Gastrocnemius medialis (tissue), 4 donors: ENCODE data around the gene SPATA31D3. TPM values are rescaled to one million over a fixed set of nuclear protein-coding genes. Genes with fewer than 3 reads are reported as not detected.
"Not testable (repeated sequence)": the region's sequence is repeated elsewhere in the genome, so short reads cannot be mapped to it uniquely, and the experiment has no call there.

Source experiments
- ATAC-seq, 2 donors: fragments of 150-250 bp; one replicate each; pipeline ENCODE4 v1.9.1; 2016
- DNase-seq, 2 donors: peaks; one replicate each; pipeline ENCODE4 v3.0.0-alpha.2; 2019
- H3K27ac ChIP-seq, 4 donors: fragments of 200-600 bp; sonication (generic); 1 replicate in 1 of 4; 2 replicates in 3 of 4; pipeline ENCODE4 v1.5.1; 2016 to 2018; ENCODE audit warnings: mild to moderate bottlenecking in 2 of 4, moderate library complexity in 1 of 4
- H3K27me3 ChIP-seq, 3 donors: fragments of 200-600 bp; sonication (generic) in 2 of 3; 1 replicate in 1 of 3; 2 replicates in 2 of 3; pipeline versions ENCODE4 v1.5.1 to v1.6.0; 2016 to 2019; ENCODE audit warnings: mild to moderate bottlenecking in 1 of 3, moderate library complexity in 1 of 3
- H3K36me3 ChIP-seq, 2 donors: fragments of 200-600 bp; sonication (generic) in 1 of 2; one replicate each; pipeline ENCODE4 v1.5.1; 2017 to 2018
- H3K4me1 ChIP-seq, 2 donors: fragments of 200-600 bp; sonication (generic) in 1 of 2; one replicate each; pipeline ENCODE4 v1.5.1; 2016 to 2017; ENCODE audit warnings: mild to moderate bottlenecking in 2 of 2
- H3K4me3 ChIP-seq, 4 donors: fragments of 200-600 bp; sonication (generic) in 3 of 4; 1 replicate in 1 of 4; 2 replicates in 3 of 4; pipeline ENCODE4 v1.5.1; 2016 to 2019; ENCODE audit warnings: mild to moderate bottlenecking in 2 of 4
- H3K9me3 ChIP-seq, 3 donors: fragments of 200-600 bp; sonication (generic) in 2 of 3; 1 replicate in 1 of 3; 2 replicates in 2 of 3; pipeline ENCODE4 v1.5.1; 2016 to 2019
- CTCF ChIP-seq, 5 experiments: fragments of 450-650 bp in 3 of 5; fragments of 200-600 bp in 2 of 5; sonication (generic) in 2 of 5; IDR thresholded peaks in 4 of 5; conservative IDR thresholded peaks in 1 of 5; 1 replicate in 4 of 5; 2 replicates in 1 of 5; pipeline ENCODE4 v1.5.1; 2016 to 2019; ENCODE audit warnings: antibody characterized with exemption in 5 of 5, mild to moderate bottlenecking in 3 of 5, moderate library complexity in 3 of 5
- POLR2A ChIP-seq, 2 donors: fragments of 450-650 bp; IDR thresholded peaks; one replicate each; pipeline ENCODE4 v1.6.1; 2017; ENCODE audit warnings: antibody characterized with exemption in 2 of 2, mild to moderate bottlenecking in 2 of 2, moderate library complexity in 2 of 2
- in situ Hi-C, 4 donors: fragments of 200-750 bp; cut with MboI; loops; one replicate each; pipeline versions ENCODE4 v1.15.0 to v1.8.0; 2017; ENCODE audit warnings: low sequenced_read_pairs in 4 of 4
- intact Hi-C: fragments of 100-400 bp; cut with DNase I; formaldehyde crosslinking; loops from one replicate; pipeline ENCODE4 v1.15.1; 2023; ENCODE audit warnings: low total_unique reads
- total RNA-seq, 4 donors: library from RNA; depleted of rRNA; stranded (reverse); fragments of >200 nt; gene quantifications; one replicate each; pipeline versions ENCODE4 v1.1.0 to v1.2.3, GENCODE V29; 2016

Gene SPATA31D3
- not detected for total RNA-seq

DNA sequence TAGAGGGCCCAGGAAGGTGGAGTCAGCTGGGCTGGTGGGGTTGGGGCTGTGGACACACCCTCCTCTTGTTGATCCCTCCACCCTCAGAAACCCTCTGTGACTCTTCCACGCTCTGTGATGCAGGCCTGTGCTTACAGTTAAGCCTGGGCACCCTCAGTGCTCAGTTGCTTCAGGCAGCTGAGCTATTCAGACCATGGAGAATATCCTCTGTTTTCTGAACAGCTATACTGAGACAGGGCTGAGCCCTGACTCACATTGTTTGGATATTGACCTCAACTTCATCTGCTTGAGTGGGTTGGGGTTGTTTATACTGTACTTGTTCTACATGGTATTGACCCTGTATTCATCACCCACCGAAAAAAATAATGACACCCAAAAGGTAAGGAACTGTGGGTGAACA is at the start of gene SPATA31D3:
SPATA31D3 (plus strand) TSS at position 108 of the 400 bp plus-strand sequence; CDS start at position 194, 86 bp downstream.
- H3K36me3 ChIP-seq, in situ Hi-C loops, H3K27me3 ChIP-seq, H3K4me1 ChIP-seq, DNase-seq, ATAC-seq, H3K27ac ChIP-seq, intact Hi-C loops, H3K9me3 ChIP-seq, H3K4me3 ChIP-seq: not testable (repeated sequence)

- H3K27ac ChIP-seq, result no peak overlapping the region
- ATAC-seq (no peak), DNase-seq (no peak)
- in situ Hi-C loops, result loop anchor here in 1 of 4 donors (25.0 kb wide), 1 partner anchor 718 kb away; no protein-coding TSS in a partner anchor
- intact Hi-C loops, result no loop called here
- no peaks in the 10 kb centered on the region for H3K36me3 ChIP-seq
- H3K27me3 ChIP-seq, result no peaks in the 10 kb centered on the region
- no peak overlapping the region for H3K4me3 ChIP-seq
- TF ChIP-seq CTCF (IDR thresholded peaks at IDR 0.05 in 4 of 5, conservative IDR thresholded peaks at IDR 0.05 in 1 of 5) (no peak), POLR2A (IDR thresholded peaks at IDR 0.05) (no peak)
- H3K9me3 ChIP-seq, result no peaks in the 10 kb centered on the region
- no peaks in the 10 kb centered on the region for H3K4me1 ChIP-seq
These were observed 49.4 kb upstream of the SPATA31D3 start for GRCh38 chr9:81893929-81894328.

DNA sequence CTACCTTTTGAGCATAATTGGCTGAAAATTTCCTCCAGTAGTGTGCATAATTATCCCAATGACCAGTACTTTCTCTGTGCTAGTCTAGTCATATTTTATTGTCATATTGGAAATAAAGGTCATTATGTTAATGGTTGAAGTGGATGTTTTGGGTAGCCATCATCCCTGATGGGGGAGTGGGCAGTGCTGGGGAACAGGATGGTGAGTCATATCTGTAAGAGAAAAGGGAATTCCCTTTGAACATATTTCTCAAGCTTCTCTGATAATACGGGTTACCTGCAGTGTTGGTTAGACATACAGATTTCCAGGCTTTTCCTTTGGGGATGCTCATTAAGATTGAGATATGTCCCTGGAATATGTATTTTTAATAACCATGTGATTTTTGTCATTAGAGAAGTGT is 48.4 kb upstream of the SPATA31D3 start:
- no peaks in the 10 kb centered on the region for H3K4me1 ChIP-seq
- H3K27ac ChIP-seq, result no peak overlapping the region
- no peak for ATAC-seq
- no peaks in the 10 kb centered on the region for H3K27me3 ChIP-seq
- no peak for DNase-seq
- no peaks in the 10 kb centered on the region for H3K9me3 ChIP-seq
- no peak overlapping the region for H3K4me3 ChIP-seq
- no peaks in the 10 kb centered on the region for H3K36me3 ChIP-seq
- in situ Hi-C loops, result loop anchor here in 1 of 4 donors (25.0 kb wide), 1 partner anchor 717 kb away; no protein-coding TSS in a partner anchor
- intact Hi-C loops, result no loop called here
- TF ChIP-seq POLR2A (IDR thresholded peaks at IDR 0.05), result no peak
- TF ChIP-seq CTCF (IDR thresholded peaks at IDR 0.05 in 4 of 5, conservative IDR thresholded peaks at IDR 0.05 in 1 of 5), result no peak

DNA sequence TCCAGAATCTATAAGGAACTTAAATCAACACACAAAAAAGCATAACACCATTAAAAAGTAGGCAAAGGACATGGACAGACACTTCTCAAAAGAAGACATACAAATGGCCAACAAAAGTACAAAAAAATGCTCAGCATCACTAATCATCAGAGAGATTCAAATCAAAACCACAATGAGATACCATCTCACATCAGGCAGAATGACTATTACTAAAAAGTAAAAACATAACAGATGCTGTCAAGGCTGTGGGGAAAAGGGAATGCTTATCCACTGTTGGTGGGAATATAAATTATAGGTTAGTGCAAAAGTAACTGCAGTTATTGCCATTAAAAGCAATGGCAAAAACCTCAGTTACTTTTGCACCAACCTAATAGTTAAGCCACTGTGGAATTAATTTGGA is 47.2 kb upstream of the SPATA31D3 start:
- ATAC-seq (no peak), DNase-seq (no peak)
- H3K4me1 ChIP-seq, result no peaks in the 10 kb centered on the region
- H3K36me3 ChIP-seq, result no peaks in the 10 kb centered on the region
- no peaks in the 10 kb centered on the region for H3K27me3 ChIP-seq
- no peak overlapping the region for H3K27ac ChIP-seq
- no peak overlapping the region for H3K4me3 ChIP-seq
- no peak for TF ChIP-seq CTCF (IDR thresholded peaks at IDR 0.05 in 4 of 5, conservative IDR thresholded peaks at IDR 0.05 in 1 of 5)
- no peak for TF ChIP-seq POLR2A (IDR thresholded peaks at IDR 0.05)
- no peaks in the 10 kb centered on the region for H3K9me3 ChIP-seq
- intact Hi-C loops, result no loop called here
- in situ Hi-C loops, result loop anchor here in 1 of 4 donors (25.0 kb wide), 1 partner anchor 716 kb away; no protein-coding TSS in a partner anchor

- in situ Hi-C loops (loop anchor here in 1 of 4 donors (25.0 kb wide), 1 partner anchor 713 kb away; no protein-coding TSS in a partner anchor), intact Hi-C loops (no loop called here)
- H3K27ac ChIP-seq, result no peak overlapping the region
- TF ChIP-seq POLR2A (IDR thresholded peaks at IDR 0.05), result no peak
- no peak for TF ChIP-seq CTCF (IDR thresholded peaks at IDR 0.05 in 4 of 5, conservative IDR thresholded peaks at IDR 0.05 in 1 of 5)
- no peaks in the 10 kb centered on the region for H3K9me3 ChIP-seq
- H3K27me3 ChIP-seq, result no peaks in the 10 kb centered on the region
- DNase-seq (no peak), ATAC-seq (no peak)
- H3K36me3 ChIP-seq, result no peaks in the 10 kb centered on the region
- no peak overlapping the region for H3K4me3 ChIP-seq
- no peaks in the 10 kb centered on the region for H3K4me1 ChIP-seq
These were observed 44.4 kb upstream of the SPATA31D3 start for GRCh38 chr9:81898851-81899250.
